ENCODE data around the gene CACNA2D4. TPM values are rescaled to one million over a fixed set of nuclear protein-coding genes. Genes with fewer than 3 reads are reported as not detected.
A peak's percentile ranks its signal among the peaks of the same experiment; 100 is the strongest.

CACNA2D4 gene
- total and polyA plus RNA-seq, 2 of the 13 experiments (the other 11 are each of a cell fraction or from before 2014, with no cell fraction given) = 14.2 to 136 TPM

DNA sequence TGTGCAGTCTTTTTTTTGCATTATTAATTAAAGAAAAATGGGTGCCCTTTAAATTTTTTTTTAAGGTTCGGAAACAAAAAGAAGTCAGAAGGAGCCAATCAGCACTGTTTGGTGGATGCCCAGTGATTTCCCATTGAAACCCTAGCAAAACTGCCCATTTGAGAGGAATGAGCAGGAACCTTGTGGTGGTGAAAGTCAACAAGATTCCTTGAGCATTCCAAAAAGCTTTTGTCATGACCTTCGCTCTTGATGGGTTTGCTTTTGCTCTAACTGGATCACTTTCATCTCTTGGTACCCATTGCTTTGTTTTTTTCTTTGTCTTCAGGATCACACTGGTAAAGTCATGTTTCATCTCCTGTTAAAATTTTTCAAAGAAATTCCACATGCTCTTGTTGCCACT, 173.5 kb downstream of the CACNA2D4 start (continued):
- TF ChIP-seq, protein P1, sequence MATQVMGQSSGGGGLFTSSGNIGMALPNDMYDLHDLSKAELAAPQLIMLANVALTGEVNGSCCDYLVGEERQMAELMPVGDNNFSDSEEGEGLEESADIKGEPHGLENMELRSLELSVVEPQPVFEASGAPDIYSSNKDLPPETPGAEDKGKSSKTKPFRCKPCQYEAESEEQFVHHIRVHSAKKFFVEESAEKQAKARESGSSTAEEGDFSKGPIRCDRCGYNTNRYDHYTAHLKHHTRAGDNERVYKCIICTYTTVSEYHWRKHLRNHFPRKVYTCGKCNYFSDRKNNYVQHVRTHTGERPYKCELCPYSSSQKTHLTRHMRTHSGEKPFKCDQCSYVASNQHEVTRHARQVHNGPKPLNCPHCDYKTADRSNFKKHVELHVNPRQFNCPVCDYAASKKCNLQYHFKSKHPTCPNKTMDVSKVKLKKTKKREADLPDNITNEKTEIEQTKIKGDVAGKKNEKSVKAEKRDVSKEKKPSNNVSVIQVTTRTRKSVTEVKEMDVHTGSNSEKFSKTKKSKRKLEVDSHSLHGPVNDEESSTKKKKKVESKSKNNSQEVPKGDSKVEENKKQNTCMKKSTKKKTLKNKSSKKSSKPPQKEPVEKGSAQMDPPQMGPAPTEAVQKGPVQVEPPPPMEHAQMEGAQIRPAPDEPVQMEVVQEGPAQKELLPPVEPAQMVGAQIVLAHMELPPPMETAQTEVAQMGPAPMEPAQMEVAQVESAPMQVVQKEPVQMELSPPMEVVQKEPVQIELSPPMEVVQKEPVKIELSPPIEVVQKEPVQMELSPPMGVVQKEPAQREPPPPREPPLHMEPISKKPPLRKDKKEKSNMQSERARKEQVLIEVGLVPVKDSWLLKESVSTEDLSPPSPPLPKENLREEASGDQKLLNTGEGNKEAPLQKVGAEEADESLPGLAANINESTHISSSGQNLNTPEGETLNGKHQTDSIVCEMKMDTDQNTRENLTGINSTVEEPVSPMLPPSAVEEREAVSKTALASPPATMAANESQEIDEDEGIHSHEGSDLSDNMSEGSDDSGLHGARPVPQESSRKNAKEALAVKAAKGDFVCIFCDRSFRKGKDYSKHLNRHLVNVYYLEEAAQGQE (IDR thresholded peaks at IDR 0.05; ENCODE audit: borderline replicate concordance in 1 of 2, low read depth in 1 of 2, low read length in 2 of 2) = no peak
- TF ChIP-seq ZBTB7B (CRISPR knock-in tag; IDR thresholded peaks at IDR 0.05) (0 out of 2 replicates have a peak, but pooled peaks have one; percentile 35), ZBTB43 (CRISPR knock-in tag; conservative IDR thresholded peaks at IDR 0.05) (0 out of 2 replicates have a peak, but pooled peaks have one; percentile 23), EP300 (IDR thresholded peaks at IDR 0.05; ENCODE audit: low read depth in 2 of 2, low read length in 2 of 2) (peak in 1 of 2 experiments; percentile 87; a peak in 2 of 4 replicates), EP300 (CRISPR knock-in tag; IDR thresholded peaks at IDR 0.05; ENCODE audit: borderline replicate concordance) (peak; percentile 79), HNF4A (CRISPR knock-in tag; IDR thresholded peaks at IDR 0.05) (peak; percentile 70), NFKBIZ (CRISPR knock-in tag; IDR thresholded peaks at IDR 0.05) (no peak), FOXK2 (IDR thresholded peaks at IDR 0.05) (no peak), FOXA1 (IDR thresholded peaks at IDR 0.05) (no peak), FOXA1 (CRISPR knock-in tag; IDR thresholded peaks at IDR 0.05) (peak; percentile 92), ZNF746 (CRISPR knock-in tag; IDR thresholded peaks at IDR 0.05) (no peak), ZNF816 (CRISPR knock-in tag; IDR thresholded peaks at IDR 0.05; ENCODE audit: borderline replicate concordance) (no peak), SOX5 (CRISPR knock-in tag; IDR thresholded peaks at IDR 0.05; ENCODE audit: borderline replicate concordance) (peak; percentile 98), KAT8 (CRISPR knock-in tag; IDR thresholded peaks at IDR 0.05) (peak; percentile 29; the same call in 1 of the 2 replicates), NCOA2 (CRISPR knock-in tag; IDR thresholded peaks at IDR 0.05) (peak; percentile 83), CC2D1A (CRISPR knock-in tag; IDR thresholded peaks at IDR 0.05) (no peak), PPARG (CRISPR knock-in tag; conservative IDR thresholded peaks at IDR 0.05) (peak; percentile 65; the same call in 1 of the 2 replicates), MED1 (CRISPR knock-in tag; IDR thresholded peaks at IDR 0.05) (peak; percentile 60), PAXIP1 (CRISPR knock-in tag; conservative IDR thresholded peaks at IDR 0.05) (peak; percentile 60; the same call in 1 of the 2 replicates), ISL2 (CRISPR knock-in tag; IDR thresholded peaks at IDR 0.05) (peak; percentile 88), ZMYM4 (CRISPR knock-in tag; IDR thresholded peaks at IDR 0.05) (peak; percentile 39; the same call in 1 of the 2 replicates), ELF1 (CRISPR knock-in tag; IDR thresholded peaks at IDR 0.05) (no peak), ONECUT2 (CRISPR knock-in tag; IDR thresholded peaks at IDR 0.05) (0 out of 2 replicates have a peak, but pooled peaks have one; percentile 23), ZKSCAN8 (CRISPR knock-in tag; IDR thresholded peaks at IDR 0.05; ENCODE audit: borderline replicate concordance) (peak; percentile 59; the same call in 1 of the 2 replicates), SAP130 (CRISPR knock-in tag; IDR thresholded peaks at IDR 0.05; ENCODE audit: low read depth) (peak; percentile 60), NFYC (CRISPR knock-in tag; IDR thresholded peaks at IDR 0.05) (peak; percentile 36; the same call in 1 of the 2 replicates)
